Eye (tissue), 1 donor: ENCODE data around the gene KCNIP4.

Source experiments
- DNase-seq: peaks from one replicate; pipeline ENCODE4 v3.0.0-alpha.2; 2015

The KCNIP4 gene

GRCh38 chr4:21139327-21139726 lies 809.2 kb downstream of the KCNIP4 start:
- no peak for DNase-seq

- no peak for DNase-seq
Observed at GRCh38 chr4:21136051-21136630, 812.4 kb downstream of the KCNIP4 start.

- peak; percentile 59 for DNase-seq
Observed at GRCh38 chr4:21134994-21135393, 813.6 kb downstream of the KCNIP4 start.

DNA sequence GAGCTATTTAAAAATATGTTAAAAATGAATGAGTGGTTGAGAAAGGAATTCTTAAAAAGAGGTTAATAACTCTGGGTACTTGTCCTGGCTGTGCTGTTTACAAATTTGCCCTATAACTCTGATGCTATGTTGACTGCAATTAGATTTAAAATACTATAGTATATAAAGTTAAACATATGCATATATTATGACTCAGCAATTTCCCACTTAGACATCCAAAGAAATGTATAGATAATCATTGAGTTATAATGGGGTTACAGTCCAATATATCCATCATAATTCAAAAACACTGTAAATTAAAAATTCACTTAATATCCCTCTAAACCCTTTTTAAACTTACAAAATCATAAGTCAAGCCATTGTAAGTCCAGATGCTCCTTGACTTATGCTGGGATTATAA lies 818.0 kb downstream of the KCNIP4 start:
- no peak for DNase-seq

DNA sequence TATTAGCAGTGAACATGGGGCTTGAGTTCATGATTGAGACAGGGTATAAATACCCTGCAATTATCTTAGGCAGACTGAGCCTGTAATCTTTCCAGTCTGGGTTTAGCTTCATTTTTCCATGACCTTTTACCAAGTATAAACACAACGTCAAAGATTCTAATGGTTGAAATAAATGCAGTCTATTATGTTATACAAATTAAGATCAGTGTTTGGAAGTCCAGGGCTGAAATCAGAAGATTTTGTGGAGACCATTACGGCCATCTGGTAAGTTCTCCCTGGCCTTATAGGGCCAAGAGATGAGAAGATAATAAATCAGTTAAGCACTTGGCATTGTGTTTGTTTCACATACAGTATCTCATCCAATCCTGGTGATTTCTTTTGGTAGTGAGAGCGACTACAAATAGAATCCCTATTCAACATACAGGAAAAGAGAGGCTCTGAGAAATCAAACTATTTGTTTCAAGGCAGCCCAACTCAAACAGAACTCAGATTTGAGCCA lies 822.5 kb downstream of the KCNIP4 start:
- DNase-seq = no peak

GRCh38 chr4:21118301-21118700 lies 830.3 kb downstream of the KCNIP4 start:
- DNase-seq = no peak

DNA sequence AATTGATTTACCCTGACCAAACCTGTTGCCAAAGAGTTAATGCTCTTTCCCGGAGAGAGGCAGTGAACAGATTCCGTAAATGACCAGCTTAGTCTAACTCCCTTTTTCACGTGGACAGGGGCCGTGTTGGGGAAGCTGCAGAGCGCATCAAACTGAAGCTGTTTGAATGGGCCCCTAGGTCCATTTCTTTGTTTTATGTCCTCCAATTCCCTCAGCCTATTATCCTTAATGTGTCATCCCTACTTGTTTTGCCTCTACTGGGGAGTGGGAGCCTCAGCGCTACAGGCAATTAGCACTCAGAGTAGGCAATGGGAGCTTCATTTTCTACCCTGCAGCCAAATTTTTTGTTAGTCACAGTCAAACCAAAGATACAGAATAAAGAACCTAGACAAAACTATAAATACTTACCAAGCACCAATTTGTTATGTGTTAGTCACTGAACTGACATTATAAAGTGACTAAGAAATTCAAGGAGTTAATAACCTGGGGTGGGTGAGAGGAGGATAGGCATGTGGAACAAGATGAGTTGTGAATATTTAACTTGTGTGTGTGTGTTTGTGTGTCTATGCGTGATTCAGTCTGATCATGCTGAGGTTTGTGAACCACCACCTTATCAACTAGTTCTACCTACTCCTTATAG lies 830.9 kb downstream of the KCNIP4 start:
- DNase-seq = no peak

- DNase-seq = peak; percentile 30
Observed at GRCh38 chr4:21113496-21114223, 834.9 kb downstream of the KCNIP4 start.

GRCh38 chr4:21102667-21103066 lies 845.9 kb downstream of the KCNIP4 start:
- no peak for DNase-seq

DNA sequence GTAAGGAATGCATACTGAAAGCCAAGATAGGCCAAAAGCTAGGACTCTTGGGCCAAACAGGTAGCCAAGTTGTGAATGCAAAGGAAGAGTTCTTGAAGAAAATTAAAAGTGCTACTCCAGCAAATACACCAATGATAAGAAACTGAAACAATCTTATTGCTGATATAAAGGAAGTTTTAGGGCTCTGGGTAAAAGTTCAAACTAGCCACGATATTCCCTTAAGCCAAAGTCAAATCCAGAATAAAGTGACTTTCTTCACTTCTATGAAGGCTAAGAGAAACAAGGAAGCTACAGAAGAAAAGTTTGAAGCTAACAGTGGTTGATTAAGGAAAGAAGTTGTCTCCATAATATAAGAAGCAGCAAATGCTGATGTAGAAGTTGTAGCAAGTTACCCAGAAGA lies 850.7 kb downstream of the KCNIP4 start:
- DNase-seq = no peak

DNA sequence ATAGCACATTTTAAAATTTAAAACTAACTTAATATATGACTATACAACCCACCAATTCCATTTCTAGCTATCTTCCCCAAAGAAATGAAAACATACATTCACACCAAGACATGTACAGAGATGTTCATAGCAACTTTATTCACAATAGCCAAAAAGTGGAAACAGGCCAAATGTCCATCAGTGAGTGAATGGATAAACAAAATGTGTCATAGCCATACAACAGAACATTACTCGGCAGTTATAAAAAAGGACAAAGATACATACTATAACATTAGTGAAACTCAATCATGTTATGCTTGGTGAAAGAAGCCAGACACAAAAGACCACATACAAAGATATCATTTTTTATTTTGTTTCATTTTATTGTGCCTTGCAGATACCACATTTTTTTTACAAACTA lies 851.5 kb downstream of the KCNIP4 start:
- DNase-seq = no peak

- DNase-seq = no peak
Observed at GRCh38 chr4:21092531-21092930, 856.0 kb downstream of the KCNIP4 start.

DNA sequence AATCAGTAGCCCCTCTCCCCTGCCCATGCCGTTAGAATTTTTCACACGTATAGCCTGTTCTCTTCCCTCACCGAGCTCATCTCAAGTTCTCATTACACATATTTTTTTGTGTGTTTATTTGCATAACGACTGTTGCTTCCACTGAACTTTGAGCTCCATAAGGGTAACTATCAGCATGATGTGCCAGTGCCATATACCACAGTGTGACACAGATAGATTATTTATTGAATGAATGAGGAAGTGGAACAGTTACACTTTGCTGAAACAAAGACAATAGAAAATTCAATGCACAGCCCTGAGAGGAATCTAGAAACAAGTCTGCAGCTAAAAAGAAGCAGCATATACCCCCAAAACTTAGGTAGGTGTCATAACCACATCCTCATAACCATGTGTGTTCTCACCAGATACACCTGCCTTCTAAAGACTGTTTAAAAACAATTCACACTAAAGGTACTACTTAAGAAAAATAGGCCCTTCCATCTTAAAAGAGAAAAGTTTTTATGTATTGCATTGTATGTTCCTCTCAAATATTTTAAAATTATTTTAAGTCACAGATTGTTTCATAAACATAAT lies 858.4 kb downstream of the KCNIP4 start:
- no peak for DNase-seq

DNA sequence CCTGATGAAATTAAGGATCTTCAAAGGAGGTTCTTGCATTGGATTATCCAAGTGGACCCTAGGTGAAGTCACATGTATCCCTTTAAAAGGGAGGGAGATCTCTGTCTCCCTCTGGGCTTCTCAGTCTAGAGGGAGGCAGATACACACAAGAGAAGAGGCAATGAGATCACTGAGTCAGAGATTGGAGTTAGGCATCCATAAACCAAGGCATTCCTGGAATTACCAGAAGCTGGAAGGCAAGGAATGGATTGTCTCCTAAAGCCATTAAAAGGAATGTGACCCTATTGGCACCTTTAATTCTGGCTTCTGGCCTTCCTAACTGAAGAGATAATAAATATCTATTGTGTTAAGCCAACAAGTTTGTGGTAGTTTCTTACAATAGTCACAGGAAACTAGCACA lies 865.2 kb downstream of the KCNIP4 start:
- no peak for DNase-seq

DNA sequence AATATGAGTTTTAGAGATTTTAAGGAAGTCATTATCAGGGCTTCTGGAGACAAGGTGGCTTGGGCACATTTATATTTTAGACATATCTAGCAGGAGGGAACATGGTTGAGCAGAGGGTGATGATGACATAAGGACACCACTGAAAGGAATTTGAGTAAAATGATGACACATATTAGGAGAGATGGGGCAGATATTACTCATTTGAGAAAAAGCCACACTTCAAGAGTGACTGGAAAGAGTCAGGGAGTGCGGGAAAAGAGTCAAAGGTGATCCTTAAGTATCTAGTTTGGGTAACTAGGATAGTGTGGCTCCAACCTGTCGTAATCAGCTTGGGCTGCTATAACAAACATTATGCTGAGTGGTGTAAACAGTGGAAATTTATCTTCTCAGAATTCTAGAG lies 870.6 kb downstream of the KCNIP4 start:
- no peak for DNase-seq

- DNase-seq = no peak
Observed at GRCh38 chr4:21067351-21067750, 881.2 kb downstream of the KCNIP4 start.

- DNase-seq = no peak
Observed at GRCh38 chr4:21061902-21062301, 886.7 kb downstream of the KCNIP4 start.

DNA sequence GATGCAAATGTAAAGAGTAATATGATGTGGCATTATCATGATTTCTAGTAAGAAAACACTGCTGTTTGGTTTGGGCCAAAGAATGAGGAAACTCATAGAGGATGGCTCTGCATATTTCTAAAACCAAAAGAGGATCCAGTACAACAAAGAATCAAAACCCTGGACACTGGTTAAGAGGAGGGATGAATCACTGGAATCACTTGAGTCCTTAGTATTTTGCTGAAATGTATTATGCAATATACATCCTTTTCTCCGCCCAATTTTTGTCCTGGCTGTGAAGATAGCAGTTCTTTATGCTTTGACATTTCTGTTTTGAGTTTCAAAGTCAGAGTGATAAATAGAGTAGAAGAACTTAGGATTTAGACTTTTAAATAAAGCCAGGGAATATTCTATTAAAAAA lies 902.4 kb downstream of the KCNIP4 start:
- DNase-seq = no peak

DNA sequence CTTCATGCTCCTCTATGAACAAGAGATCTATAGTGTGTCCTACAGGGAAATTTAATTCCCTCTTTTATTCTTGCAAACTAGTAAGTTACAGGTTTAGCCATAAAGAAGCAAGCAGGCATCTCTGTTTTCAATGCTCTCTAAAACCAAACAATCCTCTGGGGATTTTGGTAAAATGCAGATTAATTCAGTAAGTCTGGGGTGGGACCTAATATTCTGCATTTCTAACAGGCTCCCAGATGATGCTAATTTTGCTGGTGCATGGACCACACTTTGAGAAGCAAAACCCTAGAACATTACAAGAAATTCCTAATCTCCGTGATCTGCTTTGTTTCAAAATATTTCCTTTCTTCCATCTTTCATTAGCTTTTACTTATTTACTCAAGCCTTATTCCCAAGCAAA lies 903.5 kb downstream of the KCNIP4 start:
- no peak for DNase-seq

DNA sequence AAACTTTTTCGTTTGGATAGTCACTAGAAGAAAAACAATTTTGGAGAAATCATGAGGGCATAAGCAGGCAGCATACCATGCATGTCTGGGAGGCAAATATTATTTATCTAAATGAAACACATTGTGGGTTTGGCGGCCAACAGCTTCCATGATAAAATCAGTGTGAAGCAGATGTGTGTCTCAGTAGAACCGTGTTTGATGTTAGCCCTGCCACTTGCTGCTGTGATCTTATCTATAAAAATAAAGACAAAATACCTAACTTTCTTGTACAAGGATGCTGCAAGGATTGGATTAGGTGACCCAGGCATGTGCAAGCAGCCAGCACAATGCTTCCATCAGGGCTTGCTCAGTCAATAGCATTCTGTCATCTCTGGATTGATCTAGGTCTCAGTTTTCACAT lies 906.9 kb downstream of the KCNIP4 start:
- DNase-seq = no peak

DNA sequence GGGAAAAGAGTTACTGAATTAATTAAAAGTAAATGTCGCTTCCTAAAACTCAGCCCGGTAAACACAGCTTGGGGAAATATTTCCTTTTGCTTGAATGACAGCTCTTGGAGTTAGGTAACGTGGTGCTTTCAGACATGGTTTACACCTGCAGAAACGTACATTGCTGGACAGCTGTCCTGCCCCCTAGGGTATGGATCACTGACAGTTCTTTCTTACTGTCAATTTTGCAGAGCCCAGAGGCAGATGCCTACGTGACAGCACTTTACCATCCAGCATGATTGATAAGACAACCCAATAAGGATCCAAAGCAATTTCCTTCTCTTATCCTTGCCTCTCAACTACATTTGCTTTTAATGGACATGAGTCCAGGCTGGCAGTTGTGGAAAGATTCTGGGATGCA lies 913.8 kb downstream of the KCNIP4 start:
- DNase-seq = no peak

- DNase-seq = no peak
Observed at GRCh38 chr4:21032089-21032645, 916.4 kb downstream of the KCNIP4 start.

GRCh38 chr4:21018817-21019216 lies 929.8 kb downstream of the KCNIP4 start:
- no peak for DNase-seq

GRCh38 chr4:21013501-21013900 lies 935.1 kb downstream of the KCNIP4 start:
- DNase-seq = no peak
